Right atrium auricular region (tissue), 2 donors: ENCODE results near the gene TSPAN1. TPM values are rescaled to one million over a fixed set of nuclear protein-coding genes. Genes with fewer than 3 reads are reported as not detected.

ENCODE experiments used
- DNase-seq: peaks from one replicate; pipeline ENCODE4 v3.0.0-alpha.2; 2019; ENCODE audit warnings: low spot score
- H3K27ac ChIP-seq, 2 donors: fragments of 200-600 bp; sonication (generic); 1 replicate in 1 of 2; 2 replicates in 1 of 2; pipeline ENCODE4 v1.5.1; 2016 to 2019
- H3K27me3 ChIP-seq, 2 donors: fragments of 200-600 bp; sonication (generic); one replicate each; pipeline versions ENCODE4 v1.5.1 to v1.6.0; 2017 to 2019
- H3K36me3 ChIP-seq: fragments of 200-600 bp; sonication (generic); one replicate; pipeline ENCODE4 v1.5.1; 2016
- H3K4me1 ChIP-seq, 2 donors: fragments of 200-600 bp; sonication (generic); one replicate each; pipeline versions ENCODE4 v1.5.1 to v1.6.0; 2017 to 2019
- H3K4me3 ChIP-seq, 2 donors: fragments of 200-600 bp; sonication (generic); 1 replicate in 1 of 2; 2 replicates in 1 of 2; pipeline ENCODE4 v1.5.1; 2017 to 2019; ENCODE audit warnings: mild to moderate bottlenecking in 1 of 2, moderate library complexity in 1 of 2
- H3K9me3 ChIP-seq, 2 donors: fragments of 200-600 bp; sonication (generic); one replicate each; pipeline ENCODE4 v1.5.1; 2019
- total RNA-seq, 2 donors: library from RNA; depleted of rRNA; stranded (reverse); fragments of >200 nt; gene quantifications; one replicate each; pipeline ENCODE4 v1.1.0, GENCODE V29; 2016
- TF ChIP-seq, protein P1 (sequence below), 2 donors: fragments of 200-600 bp; sonication (generic); IDR thresholded peaks; one replicate each; pipeline ENCODE4 v1.5.1; 2019; ENCODE audit warnings: antibody characterized with exemption in 2 of 2

Gene TSPAN1
- total RNA-seq, 2 donors from 2014 or later, result 2.0 to 2.3 TPM

DNA sequence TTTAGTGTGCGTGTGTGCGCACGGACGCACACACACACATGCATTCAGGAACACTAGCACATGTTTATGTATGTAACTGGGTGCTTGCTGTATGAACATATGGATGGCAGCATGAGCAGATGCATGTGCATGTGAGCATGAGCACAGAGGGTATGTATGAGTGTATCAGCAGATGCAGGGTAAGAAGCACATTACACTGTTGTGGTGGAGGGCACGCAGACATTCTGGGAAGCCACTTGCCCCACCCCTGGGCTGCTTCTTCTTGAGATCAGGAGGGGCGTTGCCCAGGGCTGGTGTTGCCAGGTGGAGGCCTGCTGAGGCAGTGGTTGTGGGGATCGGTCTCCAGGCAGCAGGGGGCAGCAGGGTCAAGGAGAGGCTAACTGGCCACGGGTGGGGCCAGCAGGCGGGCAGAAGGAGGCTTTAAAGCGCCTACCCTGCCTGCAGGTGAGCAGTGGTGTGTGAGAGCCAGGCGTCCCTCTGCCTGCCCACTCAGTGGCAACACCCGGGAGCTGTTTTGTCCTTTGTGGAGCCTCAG, 5.3 kb downstream of the TSPAN1 start:
- no peaks in the 10 kb centered on the region for H3K36me3 ChIP-seq
- H3K9me3 ChIP-seq, result no peaks in the 10 kb centered on the region
- DNase-seq, result no peak
- TF ChIP-seq, protein P1, sequence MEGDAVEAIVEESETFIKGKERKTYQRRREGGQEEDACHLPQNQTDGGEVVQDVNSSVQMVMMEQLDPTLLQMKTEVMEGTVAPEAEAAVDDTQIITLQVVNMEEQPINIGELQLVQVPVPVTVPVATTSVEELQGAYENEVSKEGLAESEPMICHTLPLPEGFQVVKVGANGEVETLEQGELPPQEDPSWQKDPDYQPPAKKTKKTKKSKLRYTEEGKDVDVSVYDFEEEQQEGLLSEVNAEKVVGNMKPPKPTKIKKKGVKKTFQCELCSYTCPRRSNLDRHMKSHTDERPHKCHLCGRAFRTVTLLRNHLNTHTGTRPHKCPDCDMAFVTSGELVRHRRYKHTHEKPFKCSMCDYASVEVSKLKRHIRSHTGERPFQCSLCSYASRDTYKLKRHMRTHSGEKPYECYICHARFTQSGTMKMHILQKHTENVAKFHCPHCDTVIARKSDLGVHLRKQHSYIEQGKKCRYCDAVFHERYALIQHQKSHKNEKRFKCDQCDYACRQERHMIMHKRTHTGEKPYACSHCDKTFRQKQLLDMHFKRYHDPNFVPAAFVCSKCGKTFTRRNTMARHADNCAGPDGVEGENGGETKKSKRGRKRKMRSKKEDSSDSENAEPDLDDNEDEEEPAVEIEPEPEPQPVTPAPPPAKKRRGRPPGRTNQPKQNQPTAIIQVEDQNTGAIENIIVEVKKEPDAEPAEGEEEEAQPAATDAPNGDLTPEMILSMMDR (IDR thresholded peaks at IDR 0.05), result no peak
- no peaks in the 10 kb centered on the region for H3K27me3 ChIP-seq
- H3K4me3 ChIP-seq, result no peak overlapping the region
- no peak overlapping the region for H3K27ac ChIP-seq
- H3K4me1 ChIP-seq, result peaks cover 0 to 63% of the 10 kb centered on the region in 2 donors

- Histone ChIP-seq H3K36me3 (no peaks in the 10 kb centered on the region), H3K27me3 (no peaks in the 10 kb centered on the region), H3K4me1 (peaks cover 0 to 54% of the 10 kb centered on the region in 2 donors), H3K4me3 (no peak overlapping the region), H3K9me3 (no peaks in the 10 kb centered on the region), H3K27ac (no peak overlapping the region)
- DNase-seq, result no peak
- TF ChIP-seq, protein P1 (IDR thresholded peaks at IDR 0.05), result no peak
These were observed 6.7 kb downstream of the TSPAN1 start for GRCh38 chr1:46181343-46182260.

- DNase-seq, result peak; percentile 74
These were observed 8.4 kb downstream of the TSPAN1 start for GRCh38 chr1:46183079-46183847.

DNA sequence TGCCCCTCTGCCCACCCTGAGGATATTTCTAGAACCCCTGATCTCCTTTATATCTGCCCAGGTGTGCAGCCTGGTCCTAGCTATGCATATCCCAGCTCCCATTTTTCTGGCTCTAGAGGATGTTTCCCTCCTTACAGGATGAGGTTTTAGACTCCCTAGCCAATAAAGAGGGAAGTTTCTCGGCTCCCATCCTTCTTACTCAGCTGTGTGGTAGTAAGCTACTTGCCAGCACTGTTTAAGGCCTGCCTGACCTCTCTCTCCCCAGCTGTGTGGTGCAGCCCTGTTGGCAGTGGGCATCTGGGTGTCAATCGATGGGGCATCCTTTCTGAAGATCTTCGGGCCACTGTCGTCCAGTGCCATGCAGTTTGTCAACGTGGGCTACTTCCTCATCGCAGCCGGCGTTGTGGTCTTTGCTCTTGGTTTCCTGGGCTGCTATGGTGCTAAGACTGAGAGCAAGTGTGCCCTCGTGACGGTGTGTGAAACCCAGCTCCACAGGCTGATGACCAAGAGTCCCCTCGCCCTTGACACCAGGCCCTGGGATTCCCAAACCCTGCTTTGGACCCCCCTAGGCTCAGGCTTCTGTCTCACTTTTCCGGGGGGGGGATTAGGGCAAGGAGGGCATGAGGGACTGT, 9.2 kb downstream of the TSPAN1 start:
- TF ChIP-seq, protein P1 (IDR thresholded peaks at IDR 0.05), result no peak
- no peaks in the 10 kb centered on the region for H3K9me3 ChIP-seq
- H3K36me3 ChIP-seq, result no peaks in the 10 kb centered on the region
- DNase-seq, result no peak
- no peak overlapping the region for H3K4me3 ChIP-seq
- peaks cover 0 to 59% of the 10 kb centered on the region in 2 donors for H3K4me1 ChIP-seq
- no peaks in the 10 kb centered on the region for H3K27me3 ChIP-seq
- peak overlapping the region; percentile 82 to 90 for H3K27ac ChIP-seq

More at GRCh38 chr1:46183079-46183847, 8.4 kb downstream of the TSPAN1 start:
- TF ChIP-seq, protein P1 (IDR thresholded peaks at IDR 0.05), result no peak
- H3K9me3 ChIP-seq, result no peaks in the 10 kb centered on the region
- H3K36me3 ChIP-seq, result no peaks in the 10 kb centered on the region
- H3K4me3 ChIP-seq, result no peak overlapping the region
- H3K4me1 ChIP-seq, result peaks cover 0 to 59% of the 10 kb centered on the region in 2 donors
- H3K27me3 ChIP-seq, result no peaks in the 10 kb centered on the region
- H3K27ac ChIP-seq, result peak overlapping the region; percentile 82 to 90

GRCh38 chr1:46184920-46185658, 10.2 kb downstream of the TSPAN1 start:
- DNase-seq, result no peak
- no peak overlapping the region for H3K4me3 ChIP-seq
- TF ChIP-seq, protein P1 (IDR thresholded peaks at IDR 0.05), result no peak
- peak overlapping the region in 1 of 2 donors; percentile 25 for H3K27ac ChIP-seq
- H3K36me3 ChIP-seq, result no peaks in the 10 kb centered on the region
- H3K9me3 ChIP-seq, result no peaks in the 10 kb centered on the region
- no peaks in the 10 kb centered on the region for H3K27me3 ChIP-seq
- H3K4me1 ChIP-seq, result peaks cover 0 to 49% of the 10 kb centered on the region in 2 donors
